IMR-90 (cell line): ENCODE results near the gene PUS3. TPM values are rescaled to one million over a fixed set of nuclear protein-coding genes. Genes with fewer than 3 reads are reported as not detected.

ENCODE experiments used
- ATAC-seq: fragments of 200-7000 bp; cut with Tn5 transposase; 2 replicates; pipeline ENCODE4 v1.9.1; 2020; ENCODE audit warnings: low read depth, mild to moderate bottlenecking, moderate library complexity
- BruUV-seq: library from RNA; stranded (reverse); fragments of 400-500 nt; replicated peaks from 2 replicates; lab custom pipeline; 2021; lab: Mats Ljungman, UMichigan
- CTCF ChIA-PET: fragments of 300-600 bp; formaldehyde crosslinking; extraction: SDS; loops from one replicate; lab custom pipeline; 2021; ENCODE audit warnings: antibody characterized with exemption; lab: Yijun Ruan, JAX
- POLR2A ChIA-PET: fragments of 300-600 bp; sonication (Branson Sonifier 250); formaldehyde crosslinking; loops from one replicate; lab custom pipeline; 2022; ENCODE audit warnings: antibody characterized with exemption; ENCODE audit not compliant: unreplicated experiment; lab: Charles Lee
- DNase-seq: peaks from one replicate; pipeline ENCODE4 v3.0.0; 2013
- H2AFZ ChIP-seq: replicated peaks from 2 replicates; pipeline ENCODE3; 2013; ENCODE audit warnings: low read length, mild to moderate bottlenecking; ENCODE audit not compliant: poor library complexity
- H2AK5ac ChIP-seq: 2 replicates; pipeline ENCODE4 v1.6.1; 2013; ENCODE audit warnings: low read depth, low read length, inconsistent platforms
- H2AK9ac ChIP-seq: replicated peaks from 2 replicates; pipeline ENCODE3; 2013; ENCODE audit warnings: mild to moderate bottlenecking, low read depth, low read length, moderate library complexity; ENCODE audit not compliant: poor library complexity
- H2BK120ac ChIP-seq: 2 replicates; pipeline ENCODE4 v1.6.1; 2013; ENCODE audit warnings: low read depth, low read length, inconsistent platforms
- H2BK15ac ChIP-seq: 3 replicates; pipeline ENCODE4 v1.6.1; 2013; ENCODE audit warnings: low read depth, low read length, inconsistent platforms
- H2BK20ac ChIP-seq: 2 replicates; pipeline ENCODE4 v1.6.1; 2013; ENCODE audit warnings: low read depth, mild to moderate bottlenecking, inconsistent platforms, low read length, moderate library complexity
- H2BK5ac ChIP-seq: 2 replicates; pipeline ENCODE4 v1.6.1; 2013; ENCODE audit warnings: mild to moderate bottlenecking, low read depth, low read length, inconsistent platforms; ENCODE audit not compliant: poor library complexity, severe bottlenecking
- H3K14ac ChIP-seq: replicated peaks from 2 replicates; pipeline ENCODE4 v1.6.1; 2013; ENCODE audit warnings: low read depth, low read length, inconsistent platforms
- H3K18ac ChIP-seq: 2 replicates; pipeline ENCODE4 v1.6.1; 2013; ENCODE audit warnings: low read depth, low read length, control low read depth
- H3K23ac ChIP-seq: 2 replicates; pipeline ENCODE4 v1.6.1; 2013; ENCODE audit warnings: low read depth, low read length, inconsistent platforms
- H3K27ac ChIP-seq: 2 replicates; pipeline ENCODE4 v1.5.1; 2013; ENCODE audit warnings: mild to moderate bottlenecking, control low read depth, low read length; ENCODE audit not compliant: insufficient read depth
- H3K27me3 ChIP-seq: 2 replicates; pipeline ENCODE4 v1.6.1; 2013; ENCODE audit warnings: low read length; ENCODE audit not compliant: control insufficient read depth, insufficient read depth
- H3K36me3 ChIP-seq: 2 replicates; pipeline ENCODE4 v1.6.1; 2013; ENCODE audit warnings: low read length, mixed read lengths; ENCODE audit not compliant: control insufficient read depth, insufficient read depth
- H3K4ac ChIP-seq: 2 replicates; pipeline ENCODE4 v1.6.1; 2013; ENCODE audit warnings: low read depth, low read length, inconsistent platforms
- H3K4me1 ChIP-seq: 2 replicates; pipeline ENCODE4 v1.6.1; 2013; ENCODE audit warnings: low read length, mixed read lengths; ENCODE audit not compliant: control insufficient read depth, insufficient read depth
- H3K4me2 ChIP-seq: 2 replicates; pipeline ENCODE4 v1.6.1; 2013; ENCODE audit warnings: low read depth, mild to moderate bottlenecking, control low read depth, low read length, moderate library complexity
- H3K4me3 ChIP-seq: 2 replicates; pipeline ENCODE4 v1.5.1; 2013; ENCODE audit warnings: low read depth, mild to moderate bottlenecking, control low read depth, low read length, moderate library complexity; ENCODE audit not compliant: insufficient read depth
- H3K56ac ChIP-seq: 2 replicates; pipeline ENCODE4 v1.6.1; 2013; ENCODE audit warnings: low read length, inconsistent platforms; ENCODE audit not compliant: insufficient read depth; ENCODE audit errors: extremely low read depth
- H3K79me1 ChIP-seq, 2 experiments: 2 replicates each; pipeline ENCODE4 v1.6.1; 2013; ENCODE audit warnings: low read length in 2 of 2, inconsistent platforms in 1 of 2, low read depth in 1 of 2
- H3K9ac ChIP-seq: 2 replicates; pipeline ENCODE4 v1.6.1; 2013; ENCODE audit warnings: low read depth, low read length, control low read depth
- H3K9me1 ChIP-seq: 2 replicates; pipeline ENCODE4 v1.6.1; 2013; ENCODE audit warnings: low read length, inconsistent platforms; ENCODE audit not compliant: insufficient read depth
- H3K9me3 ChIP-seq: 2 replicates; pipeline ENCODE4 v1.6.1; 2013; ENCODE audit warnings: low read length; ENCODE audit not compliant: control insufficient read depth, insufficient read depth
- H4K20me1 ChIP-seq: 2 replicates; pipeline ENCODE4 v1.6.1; 2013; ENCODE audit warnings: low read length, inconsistent platforms; ENCODE audit not compliant: insufficient read depth
- H4K5ac ChIP-seq: 2 replicates; pipeline ENCODE4 v1.6.1; 2013; ENCODE audit warnings: mild to moderate bottlenecking, low read depth, low read length, control low read depth
- H4K8ac ChIP-seq, 2 experiments: 2 replicates each; pipeline ENCODE4 v1.6.1; 2013; ENCODE audit warnings: low read depth in 2 of 2, low read length in 2 of 2, control low read depth in 1 of 2, inconsistent platforms in 1 of 2
- H4K91ac ChIP-seq: 2 replicates; pipeline ENCODE4 v1.6.1; 2013; ENCODE audit warnings: low read depth, low read length, inconsistent platforms; ENCODE audit not compliant: insufficient read depth
- CEBPB ChIP-seq: IDR thresholded peaks from 2 replicates; pipeline ENCODE4 v1.6.1; 2012; ENCODE audit warnings: low read depth, low read length, improper control_type of control experiment
- MAZ ChIP-seq: IDR thresholded peaks from 2 replicates; pipeline ENCODE4 v1.6.1; 2012; ENCODE audit warnings: low read depth, mild to moderate bottlenecking, low read length, improper control_type of control experiment, moderate library complexity, borderline replicate concordance
- WGBS, 2 experiments: methylation state at CpG; one replicate each; pipeline versions ENCODE4 v1.1.5 to v1.1.7; 2013; ENCODE audit warnings: missing lambda C conversion rate in 2 of 2; ENCODE audit not compliant: insufficient read length in 1 of 2; ENCODE audit errors: extremely low coverage in 2 of 2; 5-methylcytosine and 5-hydroxymethylcytosine counted together
- dilution Hi-C: fragments of 300-500 bp; cut with HindIII; formaldehyde crosslinking; loops from one replicate; pipeline ENCODE4 v1.14.3; 2018; ENCODE audit warnings: low sequenced_read_pairs; ENCODE audit not compliant: unreplicated experiment
- in situ Hi-C: fragments of 300-500 bp; cut with MboI; formaldehyde crosslinking; loops from 3 replicates; pipeline ENCODE4 v1.14.3; 2019; ENCODE audit warnings: low sequenced_read_pairs, inconsistent platforms, mixed read lengths
- intact Hi-C: fragments of 100-400 bp; cut with micrococcal nuclease; formaldehyde crosslinking; loops from 2 replicates; pipeline ENCODE4 v1.10.0; 2022
- polyA plus RNA-seq, 3 experiments: library from polyadenylated mRNA; depleted of rRNA; stranded (reverse); fragments of >200 nt; gene quantifications; 2 replicates each; pipeline ENCODE4 v1.2.3, GENCODE V29; 2012; ENCODE audit warnings: low replicate concordance in 1 of 3
- total RNA-seq: library from RNA; depleted of rRNA; stranded (reverse); fragments of >200 nt; gene quantifications from 2 replicates; pipeline ENCODE4 v1.2.3, GENCODE V29; 2012

The PUS3 gene
- total and polyA plus RNA-seq, 2 of the 4 experiments (the other 2 are of a cell fraction): 6.1 to 11.7 TPM

GRCh38 chr11:125929445-125930075 is 26.6 kb upstream of the PUS3 start:
- Histone ChIP-seq H4K91ac (no peak overlapping the region), H3K79me1 (no peaks in the 10 kb centered on the region), H3K4me1 (no peaks in the 10 kb centered on the region), H3K23ac (no peak overlapping the region), H3K56ac (no peak overlapping the region), H2AFZ (no peak overlapping the region), H2BK5ac (no peak overlapping the region), H3K27me3 (peaks cover 48% of the 10 kb centered on the region), H2BK120ac (no peak overlapping the region), H4K5ac (no peak overlapping the region), H3K9me3 (no peaks in the 10 kb centered on the region), H3K18ac (no peak overlapping the region), H3K9me1 (no peaks in the 10 kb centered on the region), H3K9ac (no peak overlapping the region), H3K4me3 (no peak overlapping the region), H3K4me2 (no peak overlapping the region), H4K20me1 (no peaks in the 10 kb centered on the region), H3K14ac (no peak overlapping the region), H2BK20ac (no peak overlapping the region), H2AK5ac (no peak overlapping the region), H2BK15ac (no peak overlapping the region), H3K4ac (no peak overlapping the region), H4K8ac (no peak overlapping the region), H2AK9ac (peak overlapping the region; percentile 16), H3K36me3 (no peaks in the 10 kb centered on the region), H3K27ac (no peak overlapping the region)
- DNase-seq: no peak
- in situ Hi-C loops (loop anchor here (5.0 kb wide), 1 partner anchor 263 kb away; no protein-coding TSS in a partner anchor), intact Hi-C loops (no loop called here), dilution Hi-C loops (no loop called here)
- ChIA-PET POLR2A (no interaction called here), CTCF (no interaction called here)
- TF ChIP-seq CEBPB (peak; percentile 32), MAZ (no peak)
- ATAC-seq: no peak
- BruUV-seq: no TSS peak
- 56% methylated on average over 3 of the region's 9 CpGs; no CpG with 5 or more reads in 1 of the 2 experiments for WGBS, 2 experiments
